Measurements from ENCODE around the gene DDX51. TPM values are rescaled to one million over a fixed set of nuclear protein-coding genes. Genes with fewer than 3 reads are reported as not detected.

The DDX51 gene
- total and polyA plus RNA-seq, 2 experiments from 2014 or later: 12.4 to 18.3 TPM

DNA sequence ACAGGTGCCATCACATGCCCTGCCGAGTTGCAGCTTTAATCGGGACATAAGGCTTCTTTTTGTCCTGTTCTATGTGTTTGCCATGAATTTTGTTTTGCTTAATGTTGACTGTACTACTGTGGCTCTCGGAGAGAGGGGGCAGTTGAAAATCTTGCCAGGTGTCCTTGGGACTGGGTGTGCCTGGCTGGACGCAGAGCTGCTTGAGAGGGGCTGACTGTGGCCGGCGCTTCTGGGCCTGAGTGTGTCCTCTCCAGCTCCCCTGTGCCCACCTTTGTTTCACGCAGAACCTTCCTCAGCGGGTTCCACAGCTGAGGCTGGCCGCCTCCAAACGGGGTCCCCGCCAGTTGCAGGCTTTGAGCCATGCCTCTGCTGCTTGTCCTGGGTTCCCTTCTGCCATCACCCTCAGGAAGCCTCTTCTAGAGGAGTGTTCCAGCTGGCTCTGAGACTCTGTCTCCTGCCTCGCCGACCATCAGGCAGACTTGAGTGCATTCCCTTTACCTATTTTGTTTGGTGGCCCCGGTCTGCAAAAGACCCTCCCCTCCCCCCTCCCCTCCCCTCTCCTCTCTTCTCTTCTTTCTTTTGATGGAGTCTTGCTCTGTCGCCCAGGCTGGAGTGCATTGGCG, 49.7 kb downstream of the DDX51 start:
- H3K27me3 Mint-ChIP-seq (ENCODE audit: insufficient read depth, low read depth, poor library complexity): peaks cover 12% of the 10 kb centered on the region
- Histone ChIP-seq H3K79me2 (replicated peaks; ENCODE audit: insufficient read depth) (peaks cover 68% of the 10 kb centered on the region), H3K27ac (ENCODE audit: low read depth) (no peak overlapping the region), H3F3A (replicated peaks; ENCODE audit: low read depth) (0 out of 2 replicates have a peak, but pooled peaks cover 6% of the 10 kb centered on the region), H3K9me2 (ENCODE audit: insufficient read depth) (no peaks in the 10 kb centered on the region), H3K36me3 (ENCODE audit: insufficient read depth) (peaks cover 15% of the 10 kb centered on the region), H3K27me3 (ENCODE audit: insufficient read depth) (no peaks in the 10 kb centered on the region), H3K4me2 (no peak overlapping the region), H3K4me1 (ENCODE audit: insufficient read depth) (no peaks in the 10 kb centered on the region), H3K4me3 (no peak overlapping the region), H4K20me1 (replicated peaks; ENCODE audit: insufficient read depth) (peaks cover 17% of the 10 kb centered on the region), H2AFZ (no peak overlapping the region)
- TF ChIP-seq, protein P1, sequence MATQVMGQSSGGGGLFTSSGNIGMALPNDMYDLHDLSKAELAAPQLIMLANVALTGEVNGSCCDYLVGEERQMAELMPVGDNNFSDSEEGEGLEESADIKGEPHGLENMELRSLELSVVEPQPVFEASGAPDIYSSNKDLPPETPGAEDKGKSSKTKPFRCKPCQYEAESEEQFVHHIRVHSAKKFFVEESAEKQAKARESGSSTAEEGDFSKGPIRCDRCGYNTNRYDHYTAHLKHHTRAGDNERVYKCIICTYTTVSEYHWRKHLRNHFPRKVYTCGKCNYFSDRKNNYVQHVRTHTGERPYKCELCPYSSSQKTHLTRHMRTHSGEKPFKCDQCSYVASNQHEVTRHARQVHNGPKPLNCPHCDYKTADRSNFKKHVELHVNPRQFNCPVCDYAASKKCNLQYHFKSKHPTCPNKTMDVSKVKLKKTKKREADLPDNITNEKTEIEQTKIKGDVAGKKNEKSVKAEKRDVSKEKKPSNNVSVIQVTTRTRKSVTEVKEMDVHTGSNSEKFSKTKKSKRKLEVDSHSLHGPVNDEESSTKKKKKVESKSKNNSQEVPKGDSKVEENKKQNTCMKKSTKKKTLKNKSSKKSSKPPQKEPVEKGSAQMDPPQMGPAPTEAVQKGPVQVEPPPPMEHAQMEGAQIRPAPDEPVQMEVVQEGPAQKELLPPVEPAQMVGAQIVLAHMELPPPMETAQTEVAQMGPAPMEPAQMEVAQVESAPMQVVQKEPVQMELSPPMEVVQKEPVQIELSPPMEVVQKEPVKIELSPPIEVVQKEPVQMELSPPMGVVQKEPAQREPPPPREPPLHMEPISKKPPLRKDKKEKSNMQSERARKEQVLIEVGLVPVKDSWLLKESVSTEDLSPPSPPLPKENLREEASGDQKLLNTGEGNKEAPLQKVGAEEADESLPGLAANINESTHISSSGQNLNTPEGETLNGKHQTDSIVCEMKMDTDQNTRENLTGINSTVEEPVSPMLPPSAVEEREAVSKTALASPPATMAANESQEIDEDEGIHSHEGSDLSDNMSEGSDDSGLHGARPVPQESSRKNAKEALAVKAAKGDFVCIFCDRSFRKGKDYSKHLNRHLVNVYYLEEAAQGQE (IDR thresholded peaks at IDR 0.05; ENCODE audit: unreplicated experiment): no peak
- TF ChIP-seq POLR2AphosphoS5 (IDR thresholded peaks at IDR 0.05; ENCODE audit: low read depth): no peak
- TF ChIP-seq CTCF (conservative IDR thresholded peaks at IDR 0.05; ENCODE audit: low read depth in 2 of 2): no peak
- TF ChIP-seq JUNB (IDR thresholded peaks at IDR 0.05; ENCODE audit: unreplicated experiment): no peak
- TF ChIP-seq EZH2phosphoT487 (IDR thresholded peaks at IDR 0.05; ENCODE audit: unreplicated experiment): no peak
- TF ChIP-seq ETS1 (IDR thresholded peaks at IDR 0.05): no peak
- no peak for TF ChIP-seq EZH2 (IDR thresholded peaks at IDR 0.05; ENCODE audit: low read depth, unreplicated experiment)
- H3K36me3 Mint-ChIP-seq (ENCODE audit: low read depth): peaks cover 80% of the 10 kb centered on the region
- H3K27ac Mint-ChIP-seq: no peak overlapping the region
- peaks cover 22% of the 10 kb centered on the region for H3K9me3 Mint-ChIP-seq
- no peaks in the 10 kb centered on the region for H3K4me1 Mint-ChIP-seq
- ATAC-seq: no peak
- no peak overlapping the region for H3K4me3 Mint-ChIP-seq
- no peak for DNase-seq (ENCODE audit: low spot score)

DNA sequence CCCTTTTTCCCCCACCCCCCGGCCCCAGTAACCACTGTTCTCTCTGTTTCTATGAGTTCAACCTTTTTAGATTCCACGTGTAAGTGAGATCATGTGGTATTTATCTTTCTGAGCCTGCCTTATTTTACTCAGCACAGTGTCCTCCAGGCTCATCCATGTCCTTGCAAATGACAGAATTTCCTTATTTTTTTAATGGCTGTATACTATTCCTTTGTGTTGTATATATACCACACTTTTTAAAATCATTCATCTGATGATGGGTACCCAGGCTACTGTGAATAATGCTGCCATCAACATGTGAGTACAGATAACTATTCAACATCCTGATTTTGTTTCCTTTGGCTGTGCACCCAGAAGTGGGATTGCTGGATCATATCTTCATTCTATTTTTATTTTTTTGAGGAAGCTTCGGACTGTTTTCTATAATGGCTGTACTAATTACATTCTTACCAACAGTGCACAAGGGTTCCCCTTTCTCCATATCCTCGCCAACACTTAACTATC, 54.7 kb downstream of the DDX51 start:
- no peak overlapping the region for H3K4me3 Mint-ChIP-seq
- H3K36me3 Mint-ChIP-seq (ENCODE audit: low read depth): peaks cover 71% of the 10 kb centered on the region
- H3F3A ChIP-seq (replicated peaks; ENCODE audit: low read depth): peaks cover 13% of the 10 kb centered on the region; the same call in 1 of the 2 replicates
- no peak overlapping the region for H2AFZ ChIP-seq
- peaks cover 80% of the 10 kb centered on the region for H3K79me2 ChIP-seq (replicated peaks; ENCODE audit: insufficient read depth)
- no peak overlapping the region for H3K27ac ChIP-seq (ENCODE audit: low read depth)
- no peak overlapping the region for H3K4me2 ChIP-seq
- ATAC-seq (no peak), DNase-seq (ENCODE audit: low spot score) (no peak)
- H3K4me1 ChIP-seq (ENCODE audit: insufficient read depth): peaks cover 7% of the 10 kb centered on the region
- H4K20me1 ChIP-seq (replicated peaks; ENCODE audit: insufficient read depth): peaks cover 26% of the 10 kb centered on the region
- H3K9me3 Mint-ChIP-seq: peaks cover 3% of the 10 kb centered on the region; the same call in 1 of the 3 replicates
- peaks cover 21% of the 10 kb centered on the region; the same call in 1 of the 2 replicates for H3K36me3 ChIP-seq (ENCODE audit: insufficient read depth)
- no peaks in the 10 kb centered on the region for H3K9me2 ChIP-seq (ENCODE audit: insufficient read depth)
- H3K27ac Mint-ChIP-seq: no peak overlapping the region
- no peaks in the 10 kb centered on the region for H3K27me3 ChIP-seq (ENCODE audit: insufficient read depth)
- peaks cover 5% of the 10 kb centered on the region for H3K27me3 Mint-ChIP-seq (ENCODE audit: insufficient read depth, low read depth, poor library complexity)
- H3K4me3 ChIP-seq: no peak overlapping the region
- H3K4me1 Mint-ChIP-seq: peaks cover 9% of the 10 kb centered on the region
- no peak for TF ChIP-seq ZNF331 (CRISPR knock-in tag; IDR thresholded peaks at IDR 0.05; ENCODE audit: low read depth)
- TF ChIP-seq CTCF (conservative IDR thresholded peaks at IDR 0.05; ENCODE audit: low read depth in 2 of 2): no peak
- no peak for TF ChIP-seq JUNB (IDR thresholded peaks at IDR 0.05; ENCODE audit: unreplicated experiment)
- no peak for TF ChIP-seq CREB1 (CRISPR knock-in tag; IDR thresholded peaks at IDR 0.05; ENCODE audit: low read depth)
- no peak for TF ChIP-seq EZH2phosphoT487 (IDR thresholded peaks at IDR 0.05; ENCODE audit: unreplicated experiment)
- no peak for TF ChIP-seq NANOG (IDR thresholded peaks at IDR 0.05; ENCODE audit: borderline replicate concordance)
- no peak for TF ChIP-seq EZH2 (IDR thresholded peaks at IDR 0.05; ENCODE audit: low read depth, unreplicated experiment)

Data from GM23338 (cell line).